HG02973 (cell line): ENCODE results near the gene FBXW5.

Experiments
- ATAC-seq: cut with Tn5 transposase; IDR thresholded peaks from one replicate; pipeline ENCODE4 v1.9.1; 2021; ENCODE audit warnings: moderate library complexity; ENCODE audit not compliant: unreplicated experiment

Gene FBXW5, protein sequence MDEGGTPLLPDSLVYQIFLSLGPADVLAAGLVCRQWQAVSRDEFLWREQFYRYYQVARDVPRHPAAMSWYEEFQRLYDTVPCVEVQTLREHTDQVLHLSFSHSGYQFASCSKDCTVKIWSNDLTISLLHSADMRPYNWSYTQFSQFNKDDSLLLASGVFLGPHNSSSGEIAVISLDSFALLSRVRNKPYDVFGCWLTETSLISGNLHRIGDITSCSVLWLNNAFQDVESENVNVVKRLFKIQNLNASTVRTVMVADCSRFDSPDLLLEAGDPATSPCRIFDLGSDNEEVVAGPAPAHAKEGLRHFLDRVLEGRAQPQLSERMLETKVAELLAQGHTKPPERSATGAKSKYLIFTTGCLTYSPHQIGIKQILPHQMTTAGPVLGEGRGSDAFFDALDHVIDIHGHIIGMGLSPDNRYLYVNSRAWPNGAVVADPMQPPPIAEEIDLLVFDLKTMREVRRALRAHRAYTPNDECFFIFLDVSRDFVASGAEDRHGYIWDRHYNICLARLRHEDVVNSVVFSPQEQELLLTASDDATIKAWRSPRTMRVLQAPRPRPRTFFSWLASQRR

DNA sequence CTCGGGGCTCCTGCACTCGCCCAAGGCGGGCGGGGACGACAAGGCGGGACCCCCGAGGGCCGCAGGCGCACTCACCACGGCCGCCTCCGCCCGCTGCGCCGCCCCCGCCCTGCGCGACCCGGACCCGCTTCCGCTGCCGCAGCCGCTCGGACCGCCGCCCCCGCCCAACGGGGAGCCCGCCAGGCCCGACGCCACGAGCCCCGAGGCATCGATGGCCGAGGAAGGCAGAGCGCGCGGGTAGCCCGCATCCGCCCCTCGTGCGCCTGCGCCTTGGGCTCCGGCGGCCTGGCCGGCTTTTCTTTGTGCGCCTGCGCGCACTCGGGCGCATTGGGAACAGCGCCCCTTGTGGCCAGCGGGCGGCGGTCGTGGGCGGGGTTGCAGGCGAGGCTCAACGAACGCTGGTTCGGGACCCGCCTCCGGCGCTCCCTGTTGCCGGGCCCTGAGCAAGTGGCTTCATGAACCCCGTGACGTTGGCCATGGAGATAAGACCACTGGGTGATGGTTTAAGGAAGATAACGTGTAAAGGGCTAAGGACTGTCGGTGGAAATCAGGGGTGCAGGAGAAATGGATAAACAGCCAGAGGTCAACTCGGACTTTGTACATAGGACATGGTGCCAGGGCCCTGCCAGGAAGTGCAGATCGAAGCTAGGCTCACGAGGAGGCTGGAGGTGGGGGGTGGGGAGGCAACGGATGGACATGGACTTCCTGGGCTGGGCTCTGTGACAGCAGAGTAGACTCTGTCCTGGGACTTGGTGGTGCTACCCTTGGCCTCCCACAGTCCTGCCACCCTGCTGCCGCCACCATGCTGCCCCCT lies at the start of gene FBXW5, which contains the start of gene C8G:
Gene FBXW5 (minus strand): TSS at position 220 of the 814 bp plus-strand sequence. CDS start 655 bp downstream, outside the sequence.
Gene C8G (plus strand): TSS at position 725 of the 814 bp plus-strand sequence. CDS start 78 bp downstream, at position 803.
- ATAC-seq: peak; percentile 55

GRCh38 chr9:136992819-136993369 lies 48.4 kb upstream of the FBXW5 start:
- ATAC-seq: no peak

DNA sequence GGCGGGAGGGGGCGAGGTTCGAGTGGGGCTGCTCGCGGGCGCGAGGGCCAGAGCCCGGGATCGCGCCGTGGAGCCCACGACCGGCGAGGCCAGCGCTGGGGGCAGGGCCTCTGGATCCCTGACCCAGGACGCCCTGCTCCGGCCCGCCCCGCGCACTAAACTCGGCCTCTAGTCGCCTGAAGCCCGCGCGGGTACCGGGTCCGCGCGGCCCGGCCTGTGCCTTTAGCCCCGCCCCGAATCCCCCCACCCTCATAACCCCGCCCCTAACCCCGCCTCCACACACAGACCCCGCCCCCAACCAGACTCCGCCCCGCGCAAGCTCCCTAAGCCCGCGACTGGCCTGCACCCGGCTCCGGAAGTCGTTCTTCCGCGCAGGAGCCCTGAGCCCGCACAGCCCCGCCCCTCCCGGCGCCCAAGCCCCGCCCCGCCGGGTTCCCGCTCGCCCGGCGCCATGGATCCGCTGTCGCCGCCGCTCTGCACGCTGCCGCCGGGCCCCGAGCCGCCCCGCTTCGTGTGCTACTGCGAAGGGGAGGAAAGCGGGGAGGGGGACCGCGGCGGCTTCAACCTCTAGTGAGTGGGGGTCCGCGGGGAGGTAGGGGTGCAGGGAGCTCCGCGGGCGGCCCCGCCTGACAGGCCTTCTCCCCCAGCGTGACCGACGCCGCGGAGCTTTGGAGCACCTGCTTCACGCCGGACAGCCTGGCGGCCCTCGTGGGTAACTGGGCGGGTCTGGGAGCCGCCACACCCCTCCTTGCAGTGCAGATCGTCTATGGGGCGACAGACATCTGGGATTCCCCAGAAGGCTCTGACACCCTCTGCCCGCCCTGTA lies 47.7 kb upstream of the FBXW5 start, which contains the start of gene PAXX:
Gene PAXX (plus strand): TSS at position 430 of the 826 bp plus-strand sequence. CDS start 22 bp downstream, at position 452.
- peak; percentile 81 for ATAC-seq

GRCh38 chr9:136990242-136990911 lies 45.8 kb upstream of the FBXW5 start:
- no peak for ATAC-seq

DNA sequence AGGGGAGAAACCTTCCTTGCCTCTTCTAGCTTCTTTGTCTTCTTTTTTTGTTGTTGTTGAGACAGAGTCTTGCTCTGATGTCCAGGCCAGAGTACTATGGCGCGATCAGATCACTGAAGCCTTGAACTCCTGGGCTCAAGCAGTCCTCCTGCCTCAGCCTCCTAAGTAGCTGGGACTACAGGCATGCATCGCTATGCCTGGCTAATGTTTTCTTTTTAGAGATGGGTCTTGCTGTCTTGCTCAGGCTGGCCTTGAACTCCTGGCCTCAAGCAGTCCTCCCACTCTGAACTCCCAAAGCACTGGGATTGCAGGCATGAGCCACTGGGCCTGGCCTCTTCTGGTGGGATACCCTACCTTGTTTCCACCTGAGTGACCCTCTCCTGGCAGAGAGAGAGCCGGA lies 44.3 kb upstream of the FBXW5 start:
- no peak for ATAC-seq

DNA sequence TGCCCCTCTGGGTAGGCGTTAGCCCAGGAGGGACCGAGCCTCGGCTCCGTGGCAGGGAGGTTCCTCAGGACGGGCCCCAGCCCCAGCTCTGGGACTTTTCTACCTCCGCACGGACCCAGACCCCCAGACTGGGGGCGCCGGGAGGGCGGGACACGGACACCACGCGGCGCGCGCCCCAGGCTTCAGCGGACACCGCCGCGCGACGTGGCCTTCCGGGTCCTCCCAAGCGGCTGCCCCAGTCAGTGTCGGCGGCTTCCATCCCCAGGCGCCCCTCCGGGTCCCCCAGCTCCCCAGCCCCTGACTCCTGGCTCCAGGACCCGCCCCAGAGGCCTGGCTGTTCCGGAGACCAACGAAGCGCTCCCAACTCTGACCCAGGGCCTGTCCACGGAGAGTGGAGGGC lies 41.3 kb upstream of the FBXW5 start:
- no peak for ATAC-seq

DNA sequence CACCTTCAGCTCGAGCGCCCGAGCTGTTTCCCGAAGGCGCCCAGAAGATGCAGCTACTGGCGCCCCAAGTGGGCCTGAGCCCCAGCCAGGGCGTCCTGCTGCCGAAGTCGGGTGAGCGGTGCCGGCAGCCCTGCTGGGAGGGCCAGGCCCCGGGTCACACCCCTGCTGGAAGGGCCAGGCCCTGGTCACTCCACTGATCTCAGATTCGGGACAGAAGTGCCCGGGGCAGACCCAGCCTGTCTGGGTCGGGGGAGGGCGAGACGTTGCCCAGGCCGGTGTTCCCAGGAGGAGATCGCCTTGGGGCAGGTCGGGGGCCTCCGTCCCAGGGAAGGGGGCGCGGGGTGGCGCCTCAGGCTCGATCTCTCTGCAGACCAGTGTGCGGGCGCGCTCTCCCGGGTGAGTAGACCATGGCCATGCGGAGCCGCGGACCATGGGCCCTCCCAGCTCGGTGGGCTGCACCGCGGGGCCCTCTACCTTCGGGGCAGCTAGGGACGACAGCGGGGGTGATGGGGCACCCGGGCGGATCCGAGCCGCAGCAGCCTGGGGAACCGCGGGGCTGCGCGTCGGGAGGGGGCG lies 40.6 kb upstream of the FBXW5 start:
- ATAC-seq: no peak

DNA sequence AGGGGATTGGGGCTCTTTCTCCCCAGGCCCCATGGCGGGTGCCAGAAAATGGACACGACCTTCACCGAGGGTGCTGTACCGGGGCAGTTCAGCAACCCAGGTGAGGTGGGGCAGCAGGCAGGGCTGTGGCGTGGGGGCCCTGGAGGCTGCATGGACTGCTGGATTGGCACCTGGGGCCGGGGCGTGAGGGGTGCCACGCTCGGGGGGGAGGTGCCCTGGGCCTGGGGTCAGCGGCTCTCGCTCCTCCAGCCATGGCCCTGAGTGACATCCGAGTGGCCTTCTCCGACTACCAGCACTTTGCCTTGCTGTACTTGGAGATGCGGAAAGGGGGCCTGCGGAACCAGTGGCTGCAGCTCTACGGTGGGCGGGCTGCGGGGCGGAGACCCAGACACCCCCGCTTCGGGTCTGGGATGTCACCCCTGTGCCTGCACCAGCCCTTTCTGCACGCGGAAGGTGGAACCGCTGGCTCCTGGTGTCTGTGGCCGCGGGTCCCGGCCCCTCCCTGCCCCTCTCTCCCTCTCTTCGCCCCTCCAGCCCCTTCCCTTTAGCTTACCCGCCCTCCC lies 40.0 kb upstream of the FBXW5 start:
- ATAC-seq: no peak

DNA sequence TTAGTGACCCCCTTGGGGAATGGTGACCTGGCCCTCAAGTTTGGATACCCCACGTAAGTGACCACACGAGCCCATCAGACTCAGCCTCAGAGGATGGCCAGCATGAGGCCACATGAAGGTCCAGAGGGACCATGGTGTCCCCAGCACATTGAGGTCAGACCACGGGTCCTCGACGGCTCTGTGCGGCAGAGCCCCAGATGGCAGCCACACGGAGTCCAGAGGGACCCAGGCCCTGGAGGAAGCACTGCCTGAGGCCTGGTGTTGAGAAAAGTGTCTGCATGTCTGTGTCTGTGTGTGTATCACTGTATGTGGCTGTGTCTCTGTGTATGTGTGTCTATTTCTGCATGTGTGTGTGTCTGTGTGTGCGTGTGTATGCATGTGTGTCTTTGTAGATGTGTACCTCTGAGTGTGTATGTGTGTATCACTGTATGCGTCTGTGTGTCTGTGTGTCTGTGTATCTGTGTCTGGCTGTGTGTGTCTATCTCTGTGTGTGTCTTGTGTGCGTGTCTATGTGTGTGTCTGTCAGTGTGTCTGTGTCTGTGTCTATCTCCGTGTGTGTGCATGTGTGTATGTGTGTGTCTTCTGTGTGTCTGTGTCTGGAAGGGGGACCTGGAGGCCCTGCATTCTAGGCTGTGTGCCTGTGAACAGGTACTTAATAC lies 39.2 kb upstream of the FBXW5 start:
- no peak for ATAC-seq

- no peak for ATAC-seq
These were observed 38.6 kb upstream of the FBXW5 start for GRCh38 chr9:136983167-136983566.

DNA sequence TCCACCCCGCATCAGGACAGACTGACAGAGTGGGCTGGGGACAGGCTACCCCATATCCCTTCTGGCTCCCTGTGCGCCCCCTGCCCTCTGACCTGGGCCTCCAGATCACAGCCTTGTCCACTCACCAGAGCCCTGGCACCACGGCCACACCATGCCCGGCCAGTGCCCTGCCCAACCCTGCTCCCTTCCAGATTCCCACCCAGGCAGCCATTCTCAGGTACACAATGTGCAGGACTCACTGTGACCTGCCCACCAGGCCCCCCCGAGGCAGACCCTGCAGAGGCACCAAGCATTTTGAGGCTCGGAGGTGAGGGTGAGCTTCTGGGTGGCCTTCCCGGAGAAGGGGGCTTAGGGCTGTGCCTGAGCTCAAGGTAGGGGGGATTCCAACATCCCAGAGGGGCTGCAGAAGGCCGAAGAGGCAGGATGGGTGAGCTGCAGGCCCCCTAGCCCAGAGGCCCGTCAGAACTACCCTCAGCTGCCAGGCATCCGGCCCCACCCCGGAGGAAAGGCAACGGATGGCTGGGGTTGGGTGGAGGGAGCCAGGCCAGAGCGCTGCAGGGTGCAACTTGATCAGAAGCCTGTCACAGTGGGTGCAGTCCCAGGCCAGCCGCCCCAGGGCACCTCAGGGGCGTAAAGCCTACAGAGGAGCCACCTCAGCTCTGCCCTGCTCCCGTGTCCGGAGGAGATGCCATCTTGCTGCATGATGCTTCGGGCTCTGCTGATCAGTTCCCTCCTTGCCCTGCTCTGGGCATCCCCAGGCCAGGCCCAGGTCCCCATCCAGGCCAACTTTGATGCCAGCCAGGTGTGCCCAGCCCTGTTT lies 37.9 kb upstream of the FBXW5 start, which contains the start of gene LCNL1:
Gene LCNL1 (plus strand): TSS at position 762 of the 820 bp plus-strand sequence. CDS start 594 bp downstream, outside the sequence.
- no peak for ATAC-seq

- no peak for ATAC-seq
These were observed 37.2 kb upstream of the FBXW5 start for GRCh38 chr9:136981588-136982231.

DNA sequence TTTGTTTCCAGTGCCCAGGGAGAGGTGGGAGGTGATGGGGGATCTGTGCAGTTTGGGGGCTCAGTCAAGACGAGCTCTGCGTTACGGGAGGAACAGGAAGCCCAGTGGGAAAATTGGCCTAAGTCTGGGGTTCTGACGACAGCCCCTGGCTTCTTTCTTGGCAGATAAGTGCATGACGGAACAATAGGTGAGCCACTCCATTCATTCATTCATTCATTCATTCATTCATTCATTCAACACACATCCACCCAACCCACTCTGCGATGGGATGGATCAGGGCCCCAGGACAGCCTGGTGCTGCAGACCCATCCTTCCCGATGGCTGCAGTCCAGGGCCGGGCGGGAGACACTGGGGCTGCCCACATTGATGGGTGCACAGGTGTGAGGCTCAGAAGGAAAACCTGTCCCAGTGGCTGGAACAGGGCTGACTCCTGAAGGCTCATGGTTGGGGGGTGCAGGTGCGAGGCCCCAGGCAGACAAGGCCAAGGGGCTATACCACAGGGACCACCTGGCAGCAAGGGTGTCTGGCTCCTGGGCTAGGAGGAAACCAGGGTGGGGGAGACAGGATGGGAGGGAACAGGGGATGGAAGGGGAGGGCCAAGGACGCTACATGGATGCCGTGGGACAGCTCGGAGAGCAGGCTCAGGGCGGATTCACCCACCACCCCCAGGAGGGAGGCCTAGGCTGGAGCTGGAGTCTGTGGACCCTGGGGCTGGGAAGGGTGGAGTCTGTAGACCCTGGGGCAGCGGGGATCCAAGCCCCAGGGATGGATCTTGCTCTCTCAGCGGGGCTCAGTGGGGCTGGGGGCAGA lies 36.3 kb upstream of the FBXW5 start:
- no peak for ATAC-seq

- no peak for ATAC-seq
These were observed 35.4 kb upstream of the FBXW5 start for GRCh38 chr9:136979769-136980587.

- no peak for ATAC-seq
These were observed 34.5 kb upstream of the FBXW5 start for GRCh38 chr9:136978865-136979544.
